HEK293 (cell line): ENCODE measurements around the gene TEX38.

Experiments
- ELK4 ChIP-seq: IDR thresholded peaks from 2 replicates; pipeline ENCODE4 v1.6.1; 2011; ENCODE audit warnings: mild to moderate bottlenecking, low read depth, low read length, borderline replicate concordance
- GLI4 ChIP-seq: fragments of 450-650 bp; formaldehyde crosslinking; IDR thresholded peaks from 2 replicates; pipeline ENCODE4 v1.5.1; 2016; ENCODE audit warnings: missing biosample characterization, missing genetic modification characterization
- GLIS2 ChIP-seq: fragments of 450-650 bp; formaldehyde crosslinking; IDR thresholded peaks from 2 replicates; pipeline ENCODE4 v1.5.1; 2016; ENCODE audit warnings: missing biosample characterization, missing genetic modification characterization
- PBX3 ChIP-seq: sonication (generic); formaldehyde crosslinking; IDR thresholded peaks from 2 replicates; pipeline ENCODE4 v1.8.1; 2022; ENCODE audit warnings: mild to moderate bottlenecking, moderate library complexity, missing genetic modification reagents
- REST ChIP-seq: fragments of 450-650 bp; formaldehyde crosslinking; IDR thresholded peaks from 2 replicates; pipeline ENCODE4 v1.5.1; 2016; ENCODE audit warnings: missing biosample characterization, missing genetic modification characterization
- SP2 ChIP-seq: fragments of 450-650 bp; formaldehyde crosslinking; IDR thresholded peaks from 2 replicates; pipeline ENCODE4 v1.5.1; 2016; ENCODE audit warnings: missing biosample characterization, missing genetic modification characterization
- TCF7L2 ChIP-seq: IDR thresholded peaks from 2 replicates; pipeline ENCODE4 v1.6.1; 2011; ENCODE audit warnings: low read depth, mild to moderate bottlenecking, inconsistent platforms, low read length, moderate library complexity, borderline replicate concordance
- TSHZ1 ChIP-seq: fragments of 450-650 bp; formaldehyde crosslinking; IDR thresholded peaks from 2 replicates; pipeline ENCODE4 v1.5.1; 2016; ENCODE audit warnings: missing biosample characterization, missing genetic modification characterization, borderline replicate concordance
- ZBTB49 ChIP-seq: fragments of 450-650 bp; formaldehyde crosslinking; IDR thresholded peaks from 2 replicates; pipeline ENCODE4 v1.5.1; 2016; ENCODE audit warnings: missing biosample characterization, missing genetic modification characterization, low read depth
- ZFP69B ChIP-seq: fragments of 450-650 bp; formaldehyde crosslinking; IDR thresholded peaks from 2 replicates; pipeline ENCODE4 v1.5.1; 2016; ENCODE audit warnings: missing biosample characterization, missing genetic modification characterization
- ZNF157 ChIP-seq: fragments of 450-650 bp; formaldehyde crosslinking; IDR thresholded peaks from 2 replicates; pipeline ENCODE4 v1.5.1; 2016; ENCODE audit warnings: missing biosample characterization, missing genetic modification characterization
- ZNF211 ChIP-seq: fragments of 450-650 bp; formaldehyde crosslinking; IDR thresholded peaks from 2 replicates; pipeline ENCODE4 v1.5.1; 2016; ENCODE audit warnings: low read depth, missing biosample characterization, missing genetic modification characterization
- ZNF23 ChIP-seq: fragments of 450-650 bp; formaldehyde crosslinking; IDR thresholded peaks from 2 replicates; pipeline ENCODE4 v1.5.1; 2016; ENCODE audit warnings: missing biosample characterization, missing genetic modification characterization, borderline replicate concordance
- ZNF274 ChIP-seq, 2 experiments: fragments of 200-500 bp in 1 of 2; fragments of 450-650 bp in 1 of 2; sonication (Bioruptor generic) in 1 of 2; formaldehyde crosslinking in 1 of 2; IDR thresholded peaks; 2 replicates each; pipeline versions ENCODE4 v1.5.1 to v1.6.1; 2014 to 2016; ENCODE audit warnings: borderline replicate concordance in 1 of 2, inconsistent platforms in 1 of 2, low read length in 1 of 2, missing biosample characterization in 1 of 2, missing genetic modification characterization in 1 of 2
- ZNF350 ChIP-seq: fragments of 450-650 bp; formaldehyde crosslinking; IDR thresholded peaks from 2 replicates; pipeline ENCODE4 v1.5.0; 2017; ENCODE audit warnings: missing biosample characterization, mild to moderate bottlenecking, missing genetic modification characterization
- ZNF366 ChIP-seq: fragments of 450-650 bp; formaldehyde crosslinking; conservative IDR thresholded peaks from 2 replicates; pipeline ENCODE4 v1.5.1; 2016; ENCODE audit warnings: missing biosample characterization, missing genetic modification characterization
- ZNF423 ChIP-seq: fragments of 450-650 bp; formaldehyde crosslinking; IDR thresholded peaks from 2 replicates; pipeline ENCODE4 v1.5.1; 2016; ENCODE audit warnings: missing biosample characterization, missing genetic modification characterization
- ZNF433 ChIP-seq: fragments of 450-650 bp; formaldehyde crosslinking; IDR thresholded peaks from 2 replicates; pipeline ENCODE4 v1.5.1; 2016; ENCODE audit warnings: missing biosample characterization, missing genetic modification characterization, low read depth
- ZNF501 ChIP-seq: fragments of 450-650 bp; formaldehyde crosslinking; IDR thresholded peaks from 2 replicates; pipeline ENCODE4 v1.5.1; 2016; ENCODE audit warnings: missing biosample characterization, missing genetic modification characterization
- ZNF555 ChIP-seq: fragments of 450-650 bp; formaldehyde crosslinking; conservative IDR thresholded peaks from 2 replicates; pipeline ENCODE4 v1.5.1; 2017; ENCODE audit warnings: missing biosample characterization, mild to moderate bottlenecking, missing genetic modification characterization, inconsistent platforms
- ZNF580 ChIP-seq: fragments of 450-650 bp; formaldehyde crosslinking; IDR thresholded peaks from 2 replicates; pipeline ENCODE4 v1.5.1; 2016; ENCODE audit warnings: missing biosample characterization, missing genetic modification characterization
- ZNF596 ChIP-seq: fragments of 450-650 bp; IDR thresholded peaks from 2 replicates; pipeline ENCODE4 v1.5.0; 2018; ENCODE audit warnings: missing biosample characterization, mild to moderate bottlenecking, missing genetic modification characterization, moderate library complexity
- ZNF677 ChIP-seq: fragments of 450-650 bp; IDR thresholded peaks from 2 replicates; pipeline ENCODE4 v1.5.0; 2018; ENCODE audit warnings: missing biosample characterization, mild to moderate bottlenecking, missing genetic modification characterization, moderate library complexity
- ZNF692 ChIP-seq: fragments of 450-650 bp; formaldehyde crosslinking; IDR thresholded peaks from 2 replicates; pipeline ENCODE4 v1.5.1; 2016; ENCODE audit warnings: missing biosample characterization, missing genetic modification characterization
- ZNF768 ChIP-seq: fragments of 450-650 bp; formaldehyde crosslinking; IDR thresholded peaks from 2 replicates; pipeline ENCODE4 v1.5.1; 2018; ENCODE audit warnings: missing biosample characterization, mild to moderate bottlenecking, missing genetic modification characterization
- ZNF830 ChIP-seq: fragments of 450-650 bp; IDR thresholded peaks from 2 replicates; pipeline ENCODE4 v1.5.0; 2018; ENCODE audit warnings: missing biosample characterization, missing genetic modification characterization, low read depth, mild to moderate bottlenecking, moderate library complexity

The TEX38 gene

GRCh38 chr1:46690931-46691421 lies 19.3 kb downstream of the TEX38 start (continued):
- TF ChIP-seq ZBTB49 (tag by site-specific recombination) (no peak), ZNF433 (tag by site-specific recombination) (no peak), REST (tag by site-specific recombination) (no peak), ZNF274 (IDR thresholded peaks at IDR 0.05; ENCODE audit: low read length) (no peak), ZNF274 (tag by site-specific recombination; IDR thresholded peaks at IDR 0.05; ENCODE audit: borderline replicate concordance) (no peak), ZNF157 (no peak), ZNF768 (no peak), ZNF350 (no peak), ZNF23 (tag by site-specific recombination) (no peak), ZNF366 (tag by site-specific recombination) (no peak), GLIS2 (no peak), ZNF211 (tag by site-specific recombination) (no peak), ZNF677 (no peak), ELK4 (no peak), ZFP69B (tag by site-specific recombination) (no peak), TCF7L2 (no peak), ZNF692 (no peak), SP2 (tag by site-specific recombination) (no peak), ZNF555 (tag by site-specific recombination) (no peak), PBX3 (CRISPR knock-in tag) (no peak), ZNF580 (tag by site-specific recombination) (peak; percentile 84; the same call in 1 of the 2 replicates), ZNF423 (tag by site-specific recombination) (peak; percentile 60; the same call in 1 of the 2 replicates), TSHZ1 (tag by site-specific recombination) (peak; percentile 70; the same call in 1 of the 2 replicates), ZNF596 (tag by site-specific recombination) (no peak), ZNF830 (tag by site-specific recombination) (no peak), GLI4 (tag by site-specific recombination) (no peak), ZNF501 (tag by site-specific recombination) (no peak)
